Iris pigment epithelial cell (primary cell): Measurements from ENCODE around the gene BCL2A1.
"Not testable (repeated sequence)": the region's sequence is repeated elsewhere in the genome, so short reads cannot be mapped to it uniquely, and the experiment has no call there.

Experiments used
- DNase-seq: peaks from one replicate; pipeline ENCODE4 v3.0.0-alpha.2; 2011; ENCODE audit warnings: low read depth

The BCL2A1 gene

DNA sequence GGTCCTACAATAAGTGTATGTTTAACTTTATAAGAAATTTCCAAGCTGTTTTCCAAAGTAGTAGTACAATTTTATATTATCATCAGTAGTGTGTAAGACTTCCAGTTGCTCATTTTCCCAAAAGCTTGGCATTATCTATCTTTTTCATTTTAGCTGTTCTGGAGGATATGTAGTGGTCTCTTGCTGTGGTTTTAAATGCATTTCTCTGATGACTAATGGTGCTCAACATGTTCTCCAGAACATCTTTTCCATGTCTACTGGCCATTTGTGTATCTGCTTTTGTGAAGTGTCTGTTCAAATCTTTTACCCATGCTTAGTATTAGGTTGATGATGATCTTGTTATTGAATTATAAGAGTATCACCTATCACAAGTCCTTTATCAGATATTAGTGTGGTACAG lies 13.3 kb downstream of the BCL2A1 start:
- peak; percentile 67 for DNase-seq

DNA sequence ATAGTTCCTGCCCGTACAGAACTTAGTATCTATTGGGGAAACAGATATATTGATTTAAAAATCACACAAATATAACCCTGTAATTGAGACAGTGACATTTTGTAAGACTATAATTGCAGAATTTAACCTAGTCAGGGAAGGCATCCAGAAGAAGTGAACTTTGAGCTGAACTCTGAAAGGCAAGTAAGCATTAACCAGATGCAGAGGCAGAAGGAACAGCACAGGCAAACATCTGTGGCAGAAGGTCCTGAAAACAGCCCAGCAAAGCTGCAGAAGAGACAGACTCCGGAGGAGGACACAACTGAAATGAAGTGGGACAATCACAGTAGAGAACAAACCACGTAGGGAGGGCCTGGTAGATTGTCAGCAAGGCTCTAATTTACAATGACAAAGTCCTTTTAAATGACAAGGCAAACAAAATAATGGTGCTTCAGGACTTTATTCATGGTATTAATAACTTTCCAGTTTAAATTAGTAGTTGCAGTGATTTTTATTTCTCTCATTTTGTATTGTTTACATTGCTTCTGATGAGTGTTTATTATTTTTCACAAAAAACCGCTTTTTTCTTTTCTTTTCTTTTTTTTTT lies 14.5 kb downstream of the BCL2A1 start:
- DNase-seq: no peak

DNA sequence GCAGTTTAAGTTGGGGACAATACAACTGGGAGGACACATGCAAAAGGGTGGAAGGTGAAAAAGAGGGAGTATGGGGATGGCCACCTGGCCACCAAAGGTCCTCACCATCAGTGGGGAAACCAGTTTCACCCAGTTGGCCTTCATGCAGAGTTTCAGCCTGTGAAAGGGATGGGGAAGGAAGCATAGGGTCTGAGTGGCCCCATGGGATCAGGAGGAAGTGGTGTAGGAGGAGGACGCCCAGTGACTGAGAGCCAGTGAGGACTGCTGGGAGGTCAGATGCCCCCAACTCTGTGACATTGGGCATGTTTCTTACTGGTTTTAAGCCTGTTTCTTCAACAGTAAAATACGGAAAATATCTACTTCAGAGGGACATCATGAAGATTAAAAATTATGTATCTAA lies 16.3 kb downstream of the BCL2A1 start:
- DNase-seq: no peak

DNA sequence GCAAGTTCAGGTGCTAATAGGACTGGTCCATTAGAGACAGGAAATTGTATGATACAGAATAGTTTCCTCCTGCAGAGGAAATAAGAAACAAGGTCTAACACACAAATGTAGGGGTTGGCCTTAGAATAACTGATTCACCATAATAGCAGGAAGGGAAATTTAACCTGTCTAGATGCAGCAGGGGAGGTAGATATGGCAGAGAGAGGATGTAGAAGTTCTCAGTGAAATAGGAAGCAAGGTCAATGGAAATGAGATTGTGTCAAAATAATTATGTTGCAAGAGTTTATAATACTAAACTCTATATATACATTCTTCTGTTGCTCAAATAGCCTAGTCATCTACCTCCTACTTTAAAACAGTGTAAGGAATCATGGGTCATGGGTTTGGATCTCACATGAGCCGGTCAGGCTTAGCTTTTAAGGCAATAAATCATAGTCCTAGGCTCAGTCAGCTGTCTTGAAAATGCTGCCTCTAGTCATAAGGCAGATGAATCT lies 17.0 kb downstream of the BCL2A1 start:
- peak; percentile 84 for DNase-seq

DNA sequence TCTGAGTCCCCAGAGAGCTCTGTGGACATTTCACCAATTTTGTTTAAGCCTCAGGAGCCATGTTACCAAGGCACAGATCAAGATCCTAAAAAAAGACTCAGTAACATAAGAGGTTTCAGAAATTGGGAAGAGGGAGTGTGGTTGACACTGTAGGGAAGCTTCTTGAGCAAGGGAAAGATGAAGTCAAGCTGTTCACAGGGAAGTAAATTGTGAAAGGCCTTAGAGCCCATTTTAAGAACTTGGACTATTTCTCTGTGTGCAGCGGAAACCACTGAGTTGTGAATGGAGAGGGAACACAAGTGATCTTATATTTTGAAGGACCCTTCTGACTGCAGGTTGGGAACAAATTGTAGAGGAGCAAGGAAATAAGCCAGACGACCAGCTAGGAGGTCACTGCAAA lies 18.7 kb downstream of the BCL2A1 start:
- no peak for DNase-seq

DNA sequence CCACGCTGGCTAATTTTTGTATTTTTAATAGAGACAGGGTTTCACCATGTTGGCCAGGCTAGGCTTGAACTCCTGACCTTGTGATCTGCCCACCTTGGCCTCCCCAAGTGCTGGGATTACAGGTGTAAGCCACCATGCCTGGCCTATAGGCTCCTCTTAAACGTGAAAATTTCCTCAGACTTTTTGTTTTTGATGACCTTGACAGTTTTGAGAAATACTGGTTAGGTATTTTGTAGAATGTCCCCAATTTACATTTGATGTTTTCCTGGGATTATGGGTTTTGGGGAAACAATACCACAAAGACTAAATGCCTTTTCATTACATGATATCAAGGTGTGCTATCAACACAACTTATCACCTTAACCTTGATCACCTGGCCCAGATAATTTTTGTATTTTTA lies 20.7 kb downstream of the BCL2A1 start:
- DNase-seq: no peak

DNA sequence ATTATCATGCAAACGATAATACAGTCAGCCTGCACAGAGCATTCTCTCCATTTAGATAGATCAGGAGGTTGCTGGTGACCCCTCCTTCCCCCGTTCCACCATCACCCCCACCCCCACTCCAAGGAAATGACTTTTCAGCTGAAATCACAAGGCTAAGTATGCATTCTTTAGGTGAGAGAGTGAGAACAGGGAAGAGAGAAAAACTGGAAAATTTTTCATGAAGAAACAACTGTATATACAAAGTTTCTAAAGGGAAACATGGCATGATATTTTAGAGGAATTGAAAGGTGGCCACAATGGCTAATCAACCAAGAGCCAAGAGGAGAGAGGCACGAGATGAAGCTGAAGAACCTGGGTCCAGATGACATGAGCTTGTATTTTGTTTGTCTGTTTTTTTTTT lies 22.2 kb downstream of the BCL2A1 start:
- no peak for DNase-seq

DNA sequence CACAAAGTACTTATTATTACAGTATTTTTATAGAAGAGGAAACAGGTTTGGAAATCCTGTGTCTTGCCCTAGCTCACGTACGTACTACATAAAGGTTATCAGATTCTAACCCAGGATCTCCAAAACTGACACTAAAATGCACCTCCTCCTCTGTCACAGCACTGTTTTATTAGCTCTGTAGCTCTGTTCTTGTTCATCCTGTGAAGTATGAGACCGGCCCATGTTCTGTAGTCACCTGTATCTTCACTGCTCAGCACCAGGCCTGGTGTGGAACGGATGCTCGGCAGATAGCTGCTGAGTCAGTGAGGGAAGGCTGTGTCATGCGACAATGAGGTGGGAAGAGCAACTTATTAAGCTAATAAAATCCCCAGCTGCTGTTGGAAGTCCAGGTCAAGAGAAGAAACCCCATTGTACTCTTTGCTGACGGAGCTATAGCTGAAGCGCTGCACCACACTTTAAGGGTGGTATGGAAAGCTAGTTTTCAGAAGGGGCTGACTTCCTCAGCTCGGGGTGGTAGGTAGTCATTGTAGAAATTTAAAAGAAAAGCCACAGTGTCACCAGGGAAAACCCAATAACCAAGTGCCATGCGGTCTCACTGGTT lies 22.8 kb downstream of the BCL2A1 start:
- no peak for DNase-seq

DNA sequence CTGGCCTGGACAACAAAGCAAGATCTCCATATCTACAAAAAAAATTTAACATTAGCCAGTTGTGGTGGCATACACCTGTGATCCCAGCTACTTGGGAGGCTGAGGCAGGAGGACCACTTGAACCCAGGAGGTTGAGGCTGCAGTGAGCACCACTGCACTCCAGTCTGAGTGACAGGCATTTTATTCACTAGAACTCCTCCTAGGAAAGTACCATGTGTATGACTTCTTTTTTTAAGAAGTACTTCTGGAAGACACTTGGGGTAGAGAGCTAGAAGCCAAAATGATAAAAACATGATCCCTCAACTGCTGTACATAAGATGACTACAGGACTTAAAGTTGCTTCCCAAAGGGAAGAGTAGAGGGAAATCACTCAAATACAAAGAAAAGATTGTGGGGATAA lies 24.0 kb downstream of the BCL2A1 start:
- no peak for DNase-seq

DNA sequence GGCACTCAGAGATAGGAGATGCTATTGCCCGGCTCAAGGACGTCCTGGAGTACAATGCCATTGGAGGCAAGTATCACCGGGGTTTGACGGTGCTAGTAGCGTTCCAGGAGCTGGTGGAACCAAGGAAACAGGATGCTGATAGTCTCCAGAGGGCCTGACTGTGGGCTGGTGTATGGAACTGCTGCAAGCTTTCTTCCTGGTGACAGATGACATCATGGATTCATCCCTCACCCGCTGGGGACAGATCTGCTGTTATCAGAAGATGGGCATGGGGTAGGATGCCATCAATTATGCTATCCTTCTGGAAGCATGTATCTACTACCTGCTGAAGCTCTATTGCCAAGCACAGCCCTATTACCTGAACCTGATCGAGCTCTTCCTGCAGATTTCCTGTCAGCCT lies 26.4 kb downstream of the BCL2A1 start:
- no peak for DNase-seq

DNA sequence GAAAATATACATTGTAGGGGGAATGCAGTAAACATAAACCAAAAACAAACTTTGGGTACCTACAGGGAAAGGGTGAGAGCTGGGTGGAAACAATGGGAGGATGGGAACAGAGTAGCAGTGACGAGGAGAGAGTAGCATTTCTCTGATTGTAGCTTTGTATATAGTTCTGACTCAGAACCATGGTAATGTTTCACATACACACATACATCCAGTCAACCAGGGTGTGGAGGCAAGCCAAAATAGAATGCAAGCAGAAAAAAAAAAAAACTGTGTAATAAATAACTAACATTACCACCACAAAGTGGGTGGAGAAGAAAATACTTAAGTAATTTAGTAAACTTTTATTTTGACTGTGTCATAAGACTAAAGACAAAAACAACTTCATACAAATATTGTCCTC lies 27.2 kb downstream of the BCL2A1 start:
- peak; percentile 86 for DNase-seq

DNA sequence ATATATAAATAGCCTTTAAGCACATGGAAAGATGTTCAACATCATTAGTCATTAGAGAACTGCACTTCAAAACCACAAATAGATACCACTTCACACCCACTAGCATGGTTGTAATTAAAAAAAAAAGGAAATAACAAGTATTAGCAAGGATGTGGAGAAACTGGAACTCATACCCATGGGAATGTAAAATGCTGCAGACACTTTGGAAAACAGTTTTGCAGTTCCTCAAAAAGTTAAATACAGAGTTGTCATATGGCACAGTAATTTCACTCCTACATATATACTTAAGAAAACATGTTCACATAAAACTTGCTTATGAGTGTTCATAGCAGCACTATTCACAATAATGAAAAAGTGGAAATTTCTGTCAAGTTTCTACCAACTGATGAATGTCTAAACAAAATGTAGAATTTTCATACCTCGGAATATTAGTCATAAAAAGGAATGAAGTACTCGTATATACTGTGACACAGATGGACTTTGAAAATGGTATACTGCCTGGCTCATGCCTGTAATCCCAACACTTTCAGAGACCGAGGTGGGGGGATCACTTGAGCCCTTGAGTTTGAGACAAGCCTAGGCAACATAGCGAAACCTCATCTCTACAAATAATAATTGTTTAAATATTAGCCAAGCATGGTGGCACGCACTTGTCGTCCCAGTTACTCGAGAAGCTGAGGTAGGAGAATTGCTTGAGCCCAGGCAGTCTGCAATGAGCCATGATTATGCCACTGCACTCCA lies 28.1 kb downstream of the BCL2A1 start:
- peak; percentile 78 for DNase-seq

DNA sequence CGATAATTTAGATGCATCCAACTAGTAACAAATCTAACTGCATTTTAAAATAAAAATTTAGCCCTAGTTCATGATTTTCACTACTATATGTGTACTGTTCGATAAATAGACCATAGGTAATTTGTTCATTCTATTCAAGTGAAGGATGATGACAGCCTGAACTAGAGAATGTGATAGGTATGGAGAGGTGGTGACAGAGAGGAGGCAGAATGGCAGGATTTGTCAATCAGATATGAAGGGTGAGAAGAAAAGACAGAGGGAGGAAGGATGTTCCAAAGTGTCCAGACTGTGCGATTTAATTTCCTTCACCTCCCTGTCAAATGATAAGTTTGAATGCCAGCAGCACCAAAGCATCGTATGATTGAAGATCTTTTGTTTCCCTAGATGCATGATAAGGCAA lies 31.6 kb downstream of the BCL2A1 start:
- no peak for DNase-seq

DNA sequence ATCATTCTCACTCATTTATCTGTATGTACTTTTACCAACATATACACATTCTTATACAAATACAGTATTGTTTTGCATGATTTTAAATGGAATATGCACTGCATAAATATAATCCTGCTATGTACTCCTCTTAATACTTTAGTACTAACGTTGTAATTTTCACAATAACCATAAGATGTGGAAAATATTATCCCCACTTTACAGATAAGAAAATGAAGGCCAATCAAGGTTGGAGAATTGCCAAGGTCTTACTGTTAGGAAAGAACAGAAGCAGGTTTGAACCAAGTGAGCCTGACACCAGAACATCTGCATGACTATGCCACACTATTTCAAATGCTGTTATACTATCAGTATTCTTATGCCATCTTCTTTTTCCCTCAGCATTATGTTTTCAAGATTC lies 32.9 kb downstream of the BCL2A1 start:
- DNase-seq: no peak

DNA sequence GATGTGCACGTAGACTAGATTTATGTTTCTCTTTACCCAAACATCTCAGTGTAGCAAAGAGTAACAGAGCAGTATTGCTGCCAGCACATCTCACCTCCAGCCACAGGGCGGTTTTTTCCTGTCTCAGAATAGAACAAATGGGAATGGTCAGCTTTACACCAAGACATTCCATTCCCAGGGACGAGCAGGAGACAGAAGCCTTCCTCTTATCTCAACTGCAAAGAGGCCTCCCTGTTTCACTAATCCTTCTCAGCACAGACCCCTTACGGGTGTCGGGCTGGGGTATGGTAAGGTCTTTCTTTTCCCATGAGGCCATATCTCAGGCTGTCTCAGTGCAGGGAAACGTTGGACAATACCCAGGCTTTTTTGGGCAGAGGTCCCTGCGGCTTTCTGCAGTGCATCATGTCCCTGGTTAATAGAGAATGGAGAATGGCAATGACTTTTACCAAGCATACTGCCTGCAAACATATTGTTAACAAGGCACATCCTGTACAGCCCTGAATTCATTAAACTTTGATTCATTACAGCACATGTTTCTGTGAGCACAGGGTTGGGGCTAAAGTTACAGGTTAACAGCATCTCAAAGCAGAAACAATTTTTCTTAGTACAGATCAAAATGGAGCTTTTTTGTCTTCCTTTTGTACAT lies 35.3 kb downstream of the BCL2A1 start:
- DNase-seq: not testable (repeated sequence)

DNA sequence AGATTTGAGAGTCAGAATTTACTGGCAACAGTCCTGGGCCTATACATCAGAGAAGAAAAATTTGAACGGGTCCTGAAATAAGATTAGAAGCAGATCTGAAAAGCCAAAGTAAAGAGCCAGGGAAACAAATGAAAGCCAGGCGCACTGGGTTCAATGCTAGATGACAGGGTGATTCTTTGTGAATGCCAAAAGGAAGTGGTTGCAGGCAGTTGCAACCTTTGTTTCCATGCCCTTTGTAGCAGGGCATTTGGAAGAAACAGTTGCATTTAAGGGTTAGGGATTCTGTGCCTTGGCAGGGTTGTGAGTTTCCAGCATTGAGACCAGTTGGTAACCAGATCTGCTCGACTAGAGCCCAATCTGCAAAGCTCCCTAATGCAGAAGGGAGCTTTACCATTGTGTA lies 37.8 kb downstream of the BCL2A1 start:
- no peak for DNase-seq

DNA sequence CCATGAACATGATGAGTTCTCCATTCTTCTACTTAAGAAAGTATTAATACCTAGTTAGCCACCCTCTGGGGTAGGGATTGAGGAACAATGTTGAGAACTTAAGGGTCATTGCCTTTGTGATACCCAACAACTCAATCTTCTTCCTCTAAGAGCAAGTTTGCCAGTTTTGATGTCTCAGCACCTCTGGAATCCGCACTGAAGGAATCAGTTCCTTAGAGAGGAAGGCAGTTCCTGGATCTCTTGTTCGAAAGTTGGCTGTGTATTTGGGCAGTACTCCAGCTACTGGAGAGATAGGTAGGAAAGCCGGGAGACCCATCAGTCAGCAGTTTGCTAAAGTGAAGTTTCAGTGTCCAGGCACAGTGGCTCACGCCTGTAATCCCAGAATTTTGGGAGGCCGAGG lies 38.5 kb downstream of the BCL2A1 start:
- no peak for DNase-seq

DNA sequence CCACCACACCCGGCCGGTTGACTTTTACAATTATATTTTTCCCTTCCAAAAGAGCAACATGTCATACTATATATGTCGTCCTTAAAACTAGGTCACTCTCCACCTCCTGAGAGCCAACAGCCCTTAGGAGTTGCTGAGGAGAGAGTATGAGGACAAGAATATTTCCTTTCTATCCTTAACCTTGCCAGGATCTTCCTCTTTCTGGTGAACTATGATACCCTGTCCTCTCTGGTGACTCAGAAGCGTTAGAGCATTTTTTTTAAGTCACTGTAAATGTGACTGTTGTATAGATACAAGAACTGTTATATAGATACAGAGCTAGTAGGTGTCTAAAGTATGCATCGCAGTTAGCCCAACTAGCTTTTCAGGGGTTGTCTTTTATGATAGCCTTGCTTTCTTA lies 40.5 kb downstream of the BCL2A1 start:
- no peak for DNase-seq

DNA sequence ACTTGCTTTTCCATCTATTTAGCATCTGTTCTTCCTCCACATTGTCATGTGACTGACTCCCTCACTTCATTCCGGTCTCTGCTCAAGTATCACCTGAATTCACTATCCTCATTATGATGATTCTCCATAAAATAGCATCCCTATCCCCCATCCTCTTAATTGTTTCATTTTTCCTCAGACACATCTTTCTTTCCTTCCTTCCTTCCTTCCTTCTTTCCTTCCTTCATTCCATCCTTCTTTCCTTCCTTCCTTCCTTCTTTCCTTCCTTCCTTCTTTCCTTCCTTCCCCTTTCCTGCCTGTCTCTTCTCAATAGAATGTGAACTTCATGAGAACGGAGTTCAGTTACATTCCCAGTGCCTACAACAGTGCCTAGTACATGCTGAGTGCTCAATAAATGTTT lies 41.6 kb downstream of the BCL2A1 start:
- no peak for DNase-seq

DNA sequence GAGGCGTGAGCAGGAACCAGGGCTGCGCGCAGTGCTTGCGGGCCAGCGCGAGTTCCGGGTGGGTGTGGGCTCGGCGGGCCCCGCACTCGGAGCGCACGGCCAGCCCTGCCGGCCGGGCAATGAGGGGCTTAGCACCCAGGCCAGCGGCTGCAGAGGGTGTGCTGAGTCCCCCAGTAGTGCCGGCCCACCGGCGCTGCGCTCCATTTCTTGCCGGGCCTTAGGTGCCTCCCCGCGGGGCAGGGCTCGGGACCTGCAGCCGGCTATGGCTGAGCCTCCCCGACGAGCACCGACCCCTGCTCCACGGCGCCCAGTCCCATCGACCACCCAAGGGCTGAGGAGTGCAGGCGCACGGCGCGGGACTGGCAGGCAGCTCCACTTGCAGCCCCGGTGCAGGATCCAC lies 44.9 kb downstream of the BCL2A1 start:
- not testable (repeated sequence) for DNase-seq

DNA sequence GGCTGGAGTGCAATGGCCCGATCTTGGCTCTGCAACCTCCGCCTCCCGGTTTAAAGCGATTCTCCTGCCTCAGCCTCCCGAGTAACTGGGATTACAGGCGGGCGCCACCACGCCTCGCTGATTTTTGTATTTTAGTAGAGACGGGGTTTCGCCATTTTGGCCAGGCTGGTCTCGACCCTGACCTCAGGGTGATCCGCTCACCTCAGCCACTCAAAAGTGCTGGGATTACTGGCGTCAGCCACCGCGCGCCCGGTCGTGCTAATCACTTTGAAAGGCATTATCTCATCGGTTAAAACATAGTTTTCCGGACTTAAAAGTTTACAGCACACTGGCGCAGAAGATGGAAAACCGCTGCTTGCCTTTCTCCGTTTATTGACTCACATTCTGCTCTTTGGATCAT lies 46.6 kb downstream of the BCL2A1 start:
- no peak for DNase-seq

DNA sequence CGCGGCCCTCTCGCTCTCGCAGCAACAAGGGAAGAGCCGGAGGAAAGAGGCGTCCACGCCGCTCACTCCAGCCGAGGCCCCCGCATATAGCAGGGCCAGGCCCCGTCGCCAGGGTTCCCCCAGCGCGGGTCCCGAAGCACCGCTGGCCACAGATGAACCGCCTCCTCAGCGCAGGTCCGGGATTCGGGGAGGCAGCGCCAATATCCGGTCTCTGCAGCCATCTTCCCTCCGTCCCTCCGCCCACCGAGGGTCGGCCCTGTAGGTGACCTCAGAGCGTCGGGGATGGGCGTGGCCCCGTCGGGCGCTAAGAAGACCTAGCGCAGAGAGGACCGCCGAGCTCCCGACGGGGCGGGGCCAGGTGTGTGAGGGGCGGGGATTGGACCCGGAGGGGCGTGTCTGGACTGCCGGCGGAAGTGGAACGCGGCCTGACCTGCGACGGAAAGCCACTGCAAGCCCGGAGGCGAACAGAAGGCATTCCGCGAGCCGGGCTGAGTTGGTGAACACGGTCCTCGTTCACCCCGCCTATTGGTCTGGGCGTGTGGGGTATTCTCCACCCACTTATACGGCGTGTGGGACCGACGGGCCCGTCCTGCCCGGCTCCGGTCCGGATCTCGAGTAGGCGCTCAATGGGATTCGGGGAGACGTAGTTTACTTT lies 47.4 kb downstream of the BCL2A1 start:
- DNase-seq: peak; percentile 97
